GM12864 (cell line): ENCODE measurements around the gene ZFP91.

Experiments used
- DNase-seq: peaks from one replicate; pipeline ENCODE4 v3.0.0-alpha.2; 2011; ENCODE audit warnings: low read depth
- H3K4me3 ChIP-seq: 2 replicates; pipeline ENCODE4 v1.5.1; 2011; ENCODE audit warnings: mild to moderate bottlenecking, low read depth, low read length, control low read depth
- TF ChIP-seq, protein P1 (sequence below): IDR thresholded peaks from 2 replicates; pipeline ENCODE4 v1.5.1; 2011; ENCODE audit warnings: low read depth, mild to moderate bottlenecking, moderate library complexity, low read length, control low read depth, inconsistent platforms; ENCODE audit errors: missing control alignments

ZFP91 gene

DNA sequence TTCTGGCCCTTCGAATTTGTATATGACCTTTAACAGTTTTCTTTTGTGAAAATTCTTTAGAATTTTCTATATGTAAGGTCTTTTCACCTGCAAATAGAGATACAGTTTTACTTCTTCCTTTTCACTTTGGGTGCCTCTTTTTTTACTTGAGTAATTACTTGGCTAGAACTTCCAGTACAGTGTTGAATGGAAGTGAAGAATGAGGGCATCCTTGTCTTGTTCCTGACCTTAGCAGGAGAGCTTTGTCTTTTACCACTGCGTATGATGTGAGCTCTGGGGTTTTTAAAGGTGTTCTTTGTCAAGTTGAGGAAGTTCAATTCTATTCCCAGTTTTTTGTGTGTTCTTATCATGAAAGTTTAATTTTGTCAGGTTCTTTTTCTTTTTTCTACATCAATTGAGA, 21.6 kb downstream of the ZFP91 start:
- no peak for DNase-seq
- no peak overlapping the region for H3K4me3 ChIP-seq
- TF ChIP-seq, protein P1, sequence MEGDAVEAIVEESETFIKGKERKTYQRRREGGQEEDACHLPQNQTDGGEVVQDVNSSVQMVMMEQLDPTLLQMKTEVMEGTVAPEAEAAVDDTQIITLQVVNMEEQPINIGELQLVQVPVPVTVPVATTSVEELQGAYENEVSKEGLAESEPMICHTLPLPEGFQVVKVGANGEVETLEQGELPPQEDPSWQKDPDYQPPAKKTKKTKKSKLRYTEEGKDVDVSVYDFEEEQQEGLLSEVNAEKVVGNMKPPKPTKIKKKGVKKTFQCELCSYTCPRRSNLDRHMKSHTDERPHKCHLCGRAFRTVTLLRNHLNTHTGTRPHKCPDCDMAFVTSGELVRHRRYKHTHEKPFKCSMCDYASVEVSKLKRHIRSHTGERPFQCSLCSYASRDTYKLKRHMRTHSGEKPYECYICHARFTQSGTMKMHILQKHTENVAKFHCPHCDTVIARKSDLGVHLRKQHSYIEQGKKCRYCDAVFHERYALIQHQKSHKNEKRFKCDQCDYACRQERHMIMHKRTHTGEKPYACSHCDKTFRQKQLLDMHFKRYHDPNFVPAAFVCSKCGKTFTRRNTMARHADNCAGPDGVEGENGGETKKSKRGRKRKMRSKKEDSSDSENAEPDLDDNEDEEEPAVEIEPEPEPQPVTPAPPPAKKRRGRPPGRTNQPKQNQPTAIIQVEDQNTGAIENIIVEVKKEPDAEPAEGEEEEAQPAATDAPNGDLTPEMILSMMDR = no peak

DNA sequence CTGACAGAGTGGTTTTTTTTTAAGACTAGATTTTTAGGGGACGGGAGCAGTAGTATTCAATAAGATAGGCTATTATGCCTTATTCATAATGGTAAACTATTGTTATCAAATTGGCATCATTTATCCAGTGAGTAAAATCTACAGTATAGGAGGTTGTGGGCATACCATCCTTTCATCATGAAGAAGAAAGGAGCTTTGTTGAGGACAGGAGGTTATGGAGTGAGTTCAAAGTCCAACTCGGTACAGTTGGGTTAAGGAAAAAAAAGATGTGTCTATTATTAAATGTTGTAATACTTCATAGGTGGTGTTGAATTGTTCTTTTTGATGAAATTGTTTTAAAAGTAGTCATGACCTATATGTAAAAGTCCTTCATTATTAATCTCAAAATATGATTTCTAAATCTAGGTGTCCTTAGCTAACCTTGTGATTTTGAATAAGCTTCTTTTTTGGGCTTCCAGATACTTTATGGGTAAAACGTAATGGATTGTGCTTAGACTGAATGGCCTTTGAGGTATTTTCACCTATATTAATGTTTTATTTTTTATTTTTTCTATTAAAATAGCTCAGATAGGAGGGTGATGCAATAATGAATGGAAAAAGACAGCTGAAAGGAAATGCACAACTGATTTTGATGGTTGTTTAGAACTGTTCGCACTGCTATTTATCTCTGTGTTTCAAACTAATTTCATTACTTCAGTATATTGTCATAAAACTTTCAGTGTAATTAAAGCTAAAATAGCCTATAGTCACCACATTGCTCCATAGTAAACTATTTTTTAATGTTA, 28.3 kb downstream of the ZFP91 start:
- DNase-seq = no peak
- no peak overlapping the region for H3K4me3 ChIP-seq
- TF ChIP-seq, protein P1 = no peak

DNA sequence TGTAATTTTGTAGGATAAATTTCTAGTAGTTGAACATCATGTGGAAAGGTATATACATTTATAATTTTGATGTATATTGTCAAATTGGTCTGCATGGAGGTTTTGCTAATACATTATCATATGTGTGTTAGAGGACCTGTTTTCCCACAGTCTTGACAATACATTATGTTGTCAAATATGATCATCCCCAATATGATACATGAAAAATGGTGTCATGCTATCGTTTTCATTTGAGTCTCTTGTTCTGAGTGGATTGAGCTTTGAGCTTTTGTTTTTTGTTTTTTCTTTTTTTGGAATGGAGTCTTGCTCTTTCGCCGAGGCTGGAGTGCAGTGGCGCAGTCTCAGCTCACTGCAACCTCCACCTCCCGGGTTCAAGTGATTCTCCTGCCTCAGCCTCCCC, 29.5 kb downstream of the ZFP91 start:
- TF ChIP-seq, protein P1 = no peak

DNA sequence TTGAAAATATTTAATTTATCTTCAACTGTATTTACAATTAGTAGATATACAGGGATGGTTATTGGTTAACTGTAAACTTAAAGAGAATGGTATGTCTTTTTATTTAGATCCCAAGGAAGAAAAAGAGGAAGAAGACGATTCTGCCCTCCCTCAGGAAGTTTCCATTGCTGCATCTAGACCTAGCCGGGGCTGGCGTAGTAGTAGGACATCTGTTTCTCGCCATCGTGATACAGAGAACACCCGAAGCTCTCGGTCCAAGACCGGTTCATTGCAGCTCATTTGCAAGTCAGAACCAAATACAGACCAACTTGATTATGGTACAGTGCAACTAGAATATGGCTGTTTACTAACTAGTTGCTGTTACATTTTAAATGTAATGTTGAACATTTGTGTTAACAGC, 30.9 kb downstream of the ZFP91 start:
- DNase-seq = no peak
- H3K4me3 ChIP-seq = no peak overlapping the region
- TF ChIP-seq, protein P1 = no peak

More for the DNA sequence above, 29.5 kb downstream of the ZFP91 start:
- no peak for DNase-seq
- H3K4me3 ChIP-seq = no peak overlapping the region

DNA sequence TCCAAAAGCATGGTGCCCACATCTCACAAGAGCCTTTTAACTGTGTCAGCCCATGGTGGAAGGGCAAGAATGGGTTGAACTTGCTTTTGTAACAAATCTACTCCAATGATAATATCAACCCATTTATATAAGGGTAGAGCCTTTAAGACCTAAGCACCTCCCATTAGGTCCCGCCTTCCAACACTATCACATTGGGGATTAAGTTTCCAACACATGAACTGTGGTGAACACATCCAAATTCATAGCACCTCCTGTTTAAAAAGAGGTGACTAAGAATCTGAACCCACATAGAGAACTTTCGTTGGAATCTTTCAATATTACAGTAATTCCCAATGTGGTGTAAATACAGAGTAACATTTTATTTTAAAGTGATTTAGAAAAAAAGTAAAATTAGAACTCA, 34.4 kb downstream of the ZFP91 start:
- DNase-seq = no peak
- no peak overlapping the region for H3K4me3 ChIP-seq
- TF ChIP-seq, protein P1 = no peak

DNA sequence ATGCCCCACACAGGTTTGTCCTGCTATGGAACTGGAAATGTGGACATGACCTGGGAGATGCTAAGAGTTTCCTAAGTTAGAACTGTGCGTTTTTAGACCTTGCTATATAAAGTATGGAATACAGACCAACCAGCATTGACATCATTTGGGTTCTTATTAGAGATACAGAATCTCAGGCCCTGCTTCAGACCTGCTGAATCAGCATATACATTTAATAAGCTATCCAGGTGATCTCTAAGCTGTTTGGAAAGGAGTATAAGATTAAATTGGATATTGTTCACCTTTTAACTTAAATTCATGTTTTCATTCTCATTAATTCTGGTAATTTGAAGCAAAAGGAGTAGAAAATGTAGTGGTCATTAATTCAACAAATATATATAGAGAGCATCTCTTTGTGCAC, 36.7 kb downstream of the ZFP91 start:
- DNase-seq = no peak
- H3K4me3 ChIP-seq = no peak overlapping the region
- TF ChIP-seq, protein P1 = no peak

DNA sequence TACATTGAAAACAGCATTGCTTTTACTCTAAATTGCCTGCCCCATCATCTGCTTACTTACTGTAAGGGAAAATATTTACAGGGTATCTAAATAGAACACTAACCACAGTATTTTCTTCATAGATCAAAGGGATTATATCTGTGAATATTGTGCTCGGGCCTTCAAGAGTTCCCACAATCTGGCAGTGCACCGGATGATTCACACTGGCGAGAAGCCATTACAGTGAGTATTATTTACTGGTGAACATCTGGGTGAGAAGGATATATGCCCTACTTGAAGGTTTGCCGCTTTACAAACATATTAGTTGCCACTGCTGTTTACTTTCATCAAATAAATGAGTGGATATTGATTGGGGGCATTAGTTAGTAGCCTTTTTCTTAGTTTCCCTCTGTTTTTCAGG, 37.7 kb downstream of the ZFP91 start:
- no peak for DNase-seq
- no peak overlapping the region for H3K4me3 ChIP-seq
- TF ChIP-seq, protein P1 = no peak
